C4-2B (cell line): Measurements from ENCODE around the gene SCG5.

Experiments used
- CTCF ChIP-seq: fragments of 450-650 bp; conservative IDR thresholded peaks from 2 replicates; pipeline ENCODE4 v1.5.1; 2017; ENCODE audit warnings: mild to moderate bottlenecking
- ZFX ChIP-seq: fragments of 450-650 bp; IDR thresholded peaks from 2 replicates; pipeline ENCODE4 v1.6.1; 2017

- no peak for TF ChIP-seq CTCF
- no peak for TF ChIP-seq ZFX
Observed at GRCh38 chr15:32677238-32677750, 35.8 kb downstream of the SCG5 start.
